SW480 (cell line): ENCODE results near the gene IFNA8.
A peak's percentile ranks its signal among the peaks of the same experiment; 100 is the strongest.
"Not testable (repeated sequence)": the region's sequence is repeated elsewhere in the genome, so short reads cannot be mapped to it uniquely, and the experiment has no call there.

Experiments
- DNase-seq: peaks from one replicate; pipeline ENCODE4 v3.0.0-alpha.2; 2016; ENCODE audit warnings: low spot score

IFNA8 gene

GRCh38 chr9:21408817-21409216 lies at the start of gene IFNA8:
IFNA8 (plus strand) TSS chr9:21409117; CDS start chr9:21409177, 60 bp downstream.
- DNase-seq: no peak

GRCh38 chr9:21362287-21362686 lies 46.6 kb upstream of the IFNA8 start:
- no peak for DNase-seq

GRCh38 chr9:21367169-21367568 lies 41.7 kb upstream of the IFNA8 start:
- not testable (repeated sequence) for DNase-seq

GRCh38 chr9:21367957-21368356 lies 41.0 kb upstream of the IFNA8 start, which contains the start of gene IFNA13:
IFNA13 (minus strand) TSS chr9:21368057; CDS start chr9:21368010, 47 bp downstream.
- no peak for DNase-seq

GRCh38 chr9:21371467-21371866 lies 37.5 kb upstream of the IFNA8 start:
- DNase-seq: not testable (repeated sequence)

- peak; percentile 14 for DNase-seq
These were observed 27.2 kb upstream of the IFNA8 start for GRCh38 chr9:21381448-21382339.

GRCh38 chr9:21383627-21384026 lies 25.3 kb upstream of the IFNA8 start:
- DNase-seq: no peak

- no peak for DNase-seq
These were observed 23.7 kb upstream of the IFNA8 start, which contains the start of gene IFNA2 for GRCh38 chr9:21385131-21385670. IFNA2 (minus strand) TSS chr9:21385398; CDS start chr9:21385329, 69 bp downstream.

- DNase-seq: peak; percentile 60
These were observed 16.6 kb upstream of the IFNA8 start for GRCh38 chr9:21392270-21392669.

GRCh38 chr9:21395778-21396717 lies 12.9 kb upstream of the IFNA8 start:
- peak; percentile 42 for DNase-seq

GRCh38 chr9:21398955-21399489 lies 9.9 kb upstream of the IFNA8 start:
- DNase-seq: no peak

- no peak for DNase-seq
These were observed 9.0 kb upstream of the IFNA8 start for GRCh38 chr9:21399956-21400355.

GRCh38 chr9:21402386-21403251 lies 6.3 kb upstream of the IFNA8 start:
- DNase-seq: no peak

GRCh38 chr9:21404146-21404545 lies 4.8 kb upstream of the IFNA8 start:
- no peak for DNase-seq

- no peak for DNase-seq
These were observed 3.2 kb downstream of the IFNA8 start for GRCh38 chr9:21412107-21412506.

- DNase-seq: no peak
These were observed 4.2 kb downstream of the IFNA8 start for GRCh38 chr9:21413151-21413550.

GRCh38 chr9:21413624-21414023 lies 4.7 kb downstream of the IFNA8 start:
- no peak for DNase-seq

- no peak for DNase-seq
These were observed 5.5 kb downstream of the IFNA8 start for GRCh38 chr9:21414220-21414940.

GRCh38 chr9:21415493-21416267 lies 6.8 kb downstream of the IFNA8 start:
- DNase-seq: no peak
